T-cell (primary cell): ENCODE data around the gene TADA3. TPM values are rescaled to one million over a fixed set of nuclear protein-coding genes. Genes with fewer than 3 reads are reported as not detected.
A peak's percentile ranks its signal among the peaks of the same experiment; 100 is the strongest.

Experiments used
- ATAC-seq, 4 experiments: fragments of 200-7000 bp in 3 of 4; fragments of 150-1000 bp in 1 of 4; cut with Tn5 transposase; replicated peaks in 1 of 4; 1 replicate in 3 of 4; 2 replicates in 1 of 4; pipeline ENCODE4 v1.10.0; 2021; ENCODE audit warnings: moderate library complexity in 3 of 4, mild to moderate bottlenecking in 2 of 4, moderate number of reproducible peaks in 1 of 4
- CTCF ChIA-PET, 2 donors: fragments of 300-600 bp; sonication (Branson Sonifier 250); formaldehyde crosslinking; loops; one replicate each; lab custom pipeline; 2022; ENCODE audit warnings: antibody characterized with exemption in 2 of 2; lab: Charles Lee
- POLR2A ChIA-PET, 2 donors: fragments of 300-600 bp; sonication (Branson Sonifier 250); formaldehyde crosslinking; loops; one replicate each; lab custom pipeline; 2022; ENCODE audit warnings: antibody characterized with exemption in 2 of 2; lab: Charles Lee
- DNase-seq, 35 experiments: peaks; one replicate each; pipeline versions ENCODE4 v3.0.0 to v3.0.0-alpha.2; 2013 to 2023
- H3K27ac ChIP-seq: one replicate; pipeline ENCODE4 v1.5.1; 2013; ENCODE audit warnings: low read length
- H3K27me3 ChIP-seq, 2 experiments: replicated peaks in 1 of 2; 1 replicate in 1 of 2; 2 replicates in 1 of 2; pipeline versions ENCODE4 v1.6.1 to v1.7.0; 2013; ENCODE audit warnings: low read length in 1 of 2, mixed read lengths in 1 of 2; ENCODE audit not compliant: control insufficient read depth in 2 of 2, insufficient read depth in 2 of 2; ENCODE audit errors: extremely low read depth in 1 of 2
- H3K36me3 ChIP-seq, 2 donors: 1 replicate in 1 of 2; 2 replicates in 1 of 2; pipeline versions ENCODE4 v1.6.1 to v1.7.0; 2013; ENCODE audit warnings: low read length in 1 of 2; ENCODE audit not compliant: control insufficient read depth in 2 of 2, insufficient read depth in 1 of 2; ENCODE audit errors: extremely low read depth in 1 of 2
- H3K4me1 ChIP-seq, 2 experiments: 1 replicate in 1 of 2; 2 replicates in 1 of 2; pipeline versions ENCODE4 v1.6.1 to v1.7.0; 2013; ENCODE audit warnings: low read length in 2 of 2, mixed read lengths in 1 of 2; ENCODE audit not compliant: insufficient read depth in 2 of 2, control insufficient read depth in 1 of 2; ENCODE audit errors: extremely low read depth in 1 of 2
- H3K4me3 ChIP-seq, 2 donors: 1 replicate in 1 of 2; 2 replicates in 1 of 2; pipeline versions ENCODE4 v1.5.1 to v1.7.0; 2013; ENCODE audit warnings: mild to moderate bottlenecking in 2 of 2, low read length in 1 of 2, moderate library complexity in 1 of 2; ENCODE audit not compliant: control insufficient read depth in 1 of 2; ENCODE audit errors: extremely low read depth in 1 of 2
- H3K9me3 ChIP-seq: 2 replicates; pipeline ENCODE4 v1.7.0; 2013
- H3K27ac Mint-ChIP-seq, 2 donors: one replicate each; pipeline ENCODE4 v1.8.0; 2020 to 2021; ENCODE audit warnings: mild to moderate bottlenecking in 2 of 2, mixed read lengths in 2 of 2
- H3K27me3 Mint-ChIP-seq, 2 donors: one replicate each; pipeline ENCODE4 v1.8.0; 2021 to 2022; ENCODE audit warnings: mixed read lengths in 2 of 2
- H3K36me3 Mint-ChIP-seq: one replicate; pipeline ENCODE4 v1.8.0; 2021; ENCODE audit warnings: mixed read lengths
- H3K4me1 Mint-ChIP-seq, 3 donors: one replicate each; pipeline ENCODE4 v1.8.0; 2020 to 2022; ENCODE audit warnings: mixed read lengths in 3 of 3, mild to moderate bottlenecking in 1 of 3
- H3K4me3 Mint-ChIP-seq, 3 donors: one replicate each; pipeline ENCODE4 v1.8.0; 2020 to 2022; ENCODE audit warnings: mild to moderate bottlenecking in 3 of 3, mixed read lengths in 3 of 3, moderate library complexity in 3 of 3
- H3K9me3 Mint-ChIP-seq, 3 donors: one replicate each; pipeline ENCODE4 v1.8.0; 2020 to 2022; ENCODE audit warnings: mixed read lengths in 3 of 3
- WGBS: methylation state at CpG from one replicate; pipeline ENCODE4 v1.1.5; 2013; ENCODE audit warnings: missing lambda C conversion rate; ENCODE audit not compliant: insufficient coverage; 5-methylcytosine and 5-hydroxymethylcytosine counted together
- total RNA-seq, 35 experiments: library from RNA in 6 of 35; stranded (reverse) in 6 of 35; fragments of 120-200 nt in 1 of 35; gene quantifications; one replicate each; pipeline versions ENCODE4 v1.2.1 to v1.2.4 and lab custom pipeline; 2013 to 2026

The TADA3 gene
- total RNA-seq, 5 donors from 2014 or later (not counting 1 experiment from before 2014, with no cell fraction given), result 29.1 to 46.5 (median 41.1) TPM

DNA sequence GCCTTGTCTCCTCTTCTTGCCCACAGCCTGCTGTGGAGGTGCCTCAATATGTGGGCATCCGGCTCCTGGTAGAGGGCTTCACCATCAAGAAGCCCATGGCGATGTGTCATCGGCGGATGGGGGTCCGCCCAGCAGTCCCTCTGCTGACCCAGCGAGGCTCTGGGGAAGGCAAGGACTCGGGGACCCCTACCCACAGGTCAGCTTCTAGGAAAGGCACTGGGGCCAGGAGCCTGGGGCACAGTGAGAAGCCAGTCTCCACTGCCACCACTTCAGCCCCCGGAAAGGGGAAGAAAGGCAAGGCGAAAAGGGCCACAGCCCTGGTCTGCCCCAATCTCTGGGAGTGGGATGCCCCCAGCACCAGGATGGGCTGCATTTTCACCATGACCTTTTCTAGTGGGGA, 40.8 kb upstream of the TADA3 start:
- Histone ChIP-seq H3K27ac (no peak overlapping the region), H3K36me3 (peaks cover 5 to 51% of the 10 kb centered on the region in 2 donors), H3K4me1 (no peaks in the 10 kb centered on the region), H3K27me3 (no peaks in the 10 kb centered on the region), H3K9me3 (no peaks in the 10 kb centered on the region), H3K4me3 (no peak overlapping the region)
- Mint-ChIP-seq H3K9me3 (no peaks in the 10 kb centered on the region), H3K4me3 (no peak overlapping the region), H3K36me3 (peaks cover 28% of the 10 kb centered on the region), H3K27ac (no peak overlapping the region), H3K27me3 (no peaks in the 10 kb centered on the region), H3K4me1 (peaks cover 7 to 9% (median 9%) of the 10 kb centered on the region in 3 donors)
- CTCF ChIA-PET, result no interaction called here
- WGBS, result 92% methylated on average over 8 of the region's 9 CpGs
- DNase-seq, result no peak
- POLR2A ChIA-PET, result no interaction called here
- ATAC-seq, result no peak

GRCh38 chr3:9831253-9831652, 39.0 kb upstream of the TADA3 start:
- peaks cover 23% of the 10 kb centered on the region for H3K36me3 Mint-ChIP-seq
- no peak overlapping the region for H3K4me3 ChIP-seq
- peak overlapping the region; percentile 34 to 42 for H3K27ac Mint-ChIP-seq

DNA sequence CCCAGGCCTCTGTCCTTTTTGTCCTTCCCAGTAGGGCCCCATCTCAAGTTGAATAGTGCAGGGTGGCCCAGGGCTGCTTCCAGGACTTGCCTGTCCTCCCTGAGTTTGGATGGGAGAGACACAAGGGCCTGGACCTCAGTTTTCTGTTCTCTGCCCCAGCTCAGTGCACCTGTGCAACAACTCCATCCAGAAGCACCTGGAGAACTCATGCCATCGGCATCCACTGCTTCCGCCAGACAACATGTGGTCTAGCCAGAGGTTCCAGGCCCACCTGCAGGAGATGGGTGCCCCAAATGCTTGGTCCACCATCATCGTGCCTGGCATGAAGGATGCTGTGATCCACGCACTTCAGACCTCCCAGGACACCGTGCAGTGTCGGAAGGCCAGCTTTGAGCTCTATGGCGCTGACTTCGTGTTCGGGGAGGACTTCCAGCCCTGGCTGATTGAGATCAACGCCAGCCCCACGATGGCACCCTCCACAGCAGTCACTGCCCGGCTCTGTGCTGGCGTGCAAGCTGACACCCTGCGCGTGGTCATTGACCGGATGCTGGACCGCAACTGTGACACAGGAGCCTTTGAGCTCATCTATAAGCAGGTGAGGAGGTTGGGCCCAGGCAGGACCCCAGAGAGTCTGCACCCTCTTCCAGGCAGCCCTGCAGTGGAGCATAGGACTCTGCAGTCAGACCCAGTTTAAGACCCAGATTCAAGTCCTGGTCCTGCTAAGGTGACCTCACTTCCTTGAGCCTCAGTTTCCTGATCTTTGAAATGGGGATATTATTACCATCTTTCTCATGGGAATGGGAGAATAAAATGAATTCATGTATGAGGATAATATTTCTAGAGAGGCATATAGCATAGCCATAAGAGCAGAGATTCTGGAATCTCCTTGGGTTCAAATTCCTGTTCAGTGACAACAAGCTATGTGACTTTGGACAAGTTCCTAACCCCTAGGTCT, 36.8 kb upstream of the TADA3 start:
- ATAC-seq (no peak), DNase-seq (no peak)
- Mint-ChIP-seq H3K36me3 (peaks cover 9% of the 10 kb centered on the region), H3K4me1 (peaks cover 7 to 14% (median 9%) of the 10 kb centered on the region in 3 donors), H3K27me3 (no peaks in the 10 kb centered on the region), H3K4me3 (no peak overlapping the region), H3K9me3 (no peaks in the 10 kb centered on the region), H3K27ac (no peak overlapping the region)
- Histone ChIP-seq H3K9me3 (no peaks in the 10 kb centered on the region), H3K4me1 (no peaks in the 10 kb centered on the region), H3K4me3 (no peak overlapping the region), H3K27ac (no peak overlapping the region), H3K36me3 (peaks cover 9 to 30% of the 10 kb centered on the region in 2 donors), H3K27me3 (no peaks in the 10 kb centered on the region)
- CTCF ChIA-PET, result interaction anchor here in 1 of 2 donors (0.6 kb wide), 1 partner anchor 16 kb away, joined by 4 read pairs; no protein-coding TSS in a partner anchor
- WGBS, result 97% methylated on average over 17 of the region's 17 CpGs
- POLR2A ChIA-PET, result interaction anchor here in 1 of 2 donors (0.6 kb wide), 1 partner anchor 130 kb away, joined by 10 read pairs; no protein-coding TSS in a partner anchor

More at GRCh38 chr3:9831253-9831652, 39.0 kb upstream of the TADA3 start:
- DNase-seq, result no peak
- no peaks in the 10 kb centered on the region for H3K27me3 Mint-ChIP-seq
- Histone ChIP-seq H3K36me3 (peaks cover 9 to 47% of the 10 kb centered on the region in 2 donors), H3K27ac (no peak overlapping the region), H3K27me3 (no peaks in the 10 kb centered on the region), H3K9me3 (no peaks in the 10 kb centered on the region), H3K4me1 (no peaks in the 10 kb centered on the region)
- peaks cover 9 to 14% (median 9%) of the 10 kb centered on the region in 3 donors for H3K4me1 Mint-ChIP-seq
- 100% methylated on average over 1 of the region's 3 CpGs for WGBS
- no peak overlapping the region for H3K4me3 Mint-ChIP-seq
- H3K9me3 Mint-ChIP-seq, result no peaks in the 10 kb centered on the region
- CTCF ChIA-PET, result interaction anchor here in 1 of 2 donors (0.6 kb wide), 1 partner anchor 255 kb away, joined by 3 read pairs; no protein-coding TSS in a partner anchor
- POLR2A ChIA-PET, result interaction anchor here in 1 of 2 donors (0.7 kb wide), 1 partner anchor 23 kb away, joined by 9 read pairs; no protein-coding TSS in a partner anchor
- peak in 2 of 4 experiments; percentile 35 to 37 for ATAC-seq

DNA sequence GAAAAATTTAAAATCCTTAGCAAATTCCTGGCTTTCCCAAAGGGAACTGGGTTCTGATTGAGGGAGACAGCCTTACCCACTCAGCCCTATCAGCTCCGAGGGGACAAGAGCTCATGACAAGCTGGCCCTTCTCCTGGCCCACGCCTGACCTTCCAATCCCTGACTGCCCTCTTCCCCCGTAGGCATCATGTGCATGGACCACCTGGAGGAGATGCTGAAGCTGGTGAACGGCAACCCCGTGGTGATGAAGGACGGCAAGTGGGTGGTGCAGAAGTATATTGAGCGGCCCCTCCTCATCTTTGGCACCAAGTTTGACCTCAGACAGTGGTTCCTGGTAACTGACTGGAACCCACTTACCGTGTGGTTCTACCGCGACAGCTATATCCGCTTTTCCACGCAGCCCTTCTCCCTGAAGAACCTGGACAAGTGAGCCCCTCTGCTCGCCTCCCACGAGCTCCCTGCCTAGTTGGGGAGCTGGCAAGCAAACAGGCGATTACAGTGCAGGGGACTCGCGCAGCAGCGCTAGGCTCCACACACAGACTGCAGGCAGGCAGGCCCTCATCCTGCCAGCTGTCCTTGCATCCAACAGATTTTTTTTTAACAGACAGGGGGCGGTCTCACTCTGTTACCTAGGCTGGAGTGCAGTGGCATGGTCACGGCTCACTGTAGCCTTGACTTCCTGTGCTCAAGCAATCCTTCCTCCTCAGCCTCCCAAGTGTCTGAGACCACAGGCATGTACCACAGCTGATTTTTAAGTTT, 34.7 kb upstream of the TADA3 start:
- Histone ChIP-seq H3K4me3 (no peak overlapping the region), H3K9me3 (no peaks in the 10 kb centered on the region), H3K4me1 (no peaks in the 10 kb centered on the region), H3K36me3 (peaks cover 5 to 18% of the 10 kb centered on the region in 2 donors), H3K27me3 (no peaks in the 10 kb centered on the region), H3K27ac (no peak overlapping the region)
- peaks cover 7 to 14% (median 9%) of the 10 kb centered on the region in 3 donors for H3K4me1 Mint-ChIP-seq
- ATAC-seq (peak in 3 of 4 experiments; percentile 48 to 56 (median 50)), DNase-seq (peak in 4 of 35 experiments; percentile 9 to 37 (median 10))
- ChIA-PET POLR2A (no interaction called here), CTCF (interaction anchor here (0.5 to 0.6 kb wide), 3 partner anchors 18 to 333 kb away, joined by 4 to 10 read pairs (median 4); no protein-coding TSS in a partner anchor)
- WGBS, result 90% methylated on average over 19 of the region's 20 CpGs
- H3K27ac Mint-ChIP-seq, result no peak overlapping the region
- H3K9me3 Mint-ChIP-seq, result no peaks in the 10 kb centered on the region
- no peak overlapping the region for H3K4me3 Mint-ChIP-seq
- H3K36me3 Mint-ChIP-seq, result peaks cover 3% of the 10 kb centered on the region
- no peaks in the 10 kb centered on the region for H3K27me3 Mint-ChIP-seq

DNA sequence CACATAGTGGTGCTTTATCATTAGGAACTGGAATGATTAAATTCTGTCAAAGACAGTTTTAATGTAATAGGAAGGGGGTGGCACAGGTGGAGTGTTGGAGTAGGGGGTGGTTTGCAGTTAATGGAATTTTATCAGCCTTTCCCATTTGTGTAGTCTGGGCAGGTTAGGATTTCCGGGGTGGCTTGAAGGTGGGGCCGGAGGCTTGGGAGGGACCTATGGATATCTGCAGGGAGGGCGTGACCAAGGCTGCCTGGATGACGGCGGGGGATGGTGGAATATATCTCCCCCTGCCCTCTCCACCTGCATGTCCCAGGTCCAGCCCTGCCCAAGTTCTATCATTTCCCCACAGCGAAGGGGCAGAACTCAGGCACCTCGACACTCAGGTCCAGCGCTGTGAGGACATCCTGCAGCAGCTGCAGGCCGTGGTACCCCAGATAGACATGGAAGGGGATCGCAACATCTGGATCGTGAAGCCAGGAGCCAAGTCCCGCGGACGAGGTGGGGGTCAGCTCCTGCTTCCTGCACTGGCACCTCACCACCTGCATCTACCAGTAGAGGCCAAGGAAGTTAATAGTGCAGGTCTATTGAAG, 33.3 kb upstream of the TADA3 start:
- no peak overlapping the region for H3K27ac ChIP-seq
- H3K4me1 ChIP-seq, result no peaks in the 10 kb centered on the region
- no peak for DNase-seq
- Mint-ChIP-seq H3K9me3 (no peaks in the 10 kb centered on the region), H3K4me1 (peaks cover 0 to 10% (median 3%) of the 10 kb centered on the region in 3 donors), H3K27me3 (no peaks in the 10 kb centered on the region), H3K36me3 (no peaks in the 10 kb centered on the region), H3K4me3 (no peak overlapping the region), H3K27ac (no peak overlapping the region)
- POLR2A ChIA-PET, result interaction anchor here in 1 of 2 donors (0.7 kb wide), 1 partner anchor 126 kb away, joined by 4 read pairs; no protein-coding TSS in a partner anchor
- ATAC-seq, result no peak
- WGBS, result 98% methylated on average over 9 of the region's 14 CpGs
- peaks cover 9 to 18% of the 10 kb centered on the region in 2 donors for H3K36me3 ChIP-seq
- CTCF ChIA-PET, result no interaction called here
- H3K9me3 ChIP-seq, result no peaks in the 10 kb centered on the region
- H3K4me3 ChIP-seq, result no peak overlapping the region
- H3K27me3 ChIP-seq, result no peaks in the 10 kb centered on the region
